ENCODE data around the gene NRDE2.
A peak's percentile ranks its signal among the peaks of the same experiment; 100 is the strongest.

DNA sequence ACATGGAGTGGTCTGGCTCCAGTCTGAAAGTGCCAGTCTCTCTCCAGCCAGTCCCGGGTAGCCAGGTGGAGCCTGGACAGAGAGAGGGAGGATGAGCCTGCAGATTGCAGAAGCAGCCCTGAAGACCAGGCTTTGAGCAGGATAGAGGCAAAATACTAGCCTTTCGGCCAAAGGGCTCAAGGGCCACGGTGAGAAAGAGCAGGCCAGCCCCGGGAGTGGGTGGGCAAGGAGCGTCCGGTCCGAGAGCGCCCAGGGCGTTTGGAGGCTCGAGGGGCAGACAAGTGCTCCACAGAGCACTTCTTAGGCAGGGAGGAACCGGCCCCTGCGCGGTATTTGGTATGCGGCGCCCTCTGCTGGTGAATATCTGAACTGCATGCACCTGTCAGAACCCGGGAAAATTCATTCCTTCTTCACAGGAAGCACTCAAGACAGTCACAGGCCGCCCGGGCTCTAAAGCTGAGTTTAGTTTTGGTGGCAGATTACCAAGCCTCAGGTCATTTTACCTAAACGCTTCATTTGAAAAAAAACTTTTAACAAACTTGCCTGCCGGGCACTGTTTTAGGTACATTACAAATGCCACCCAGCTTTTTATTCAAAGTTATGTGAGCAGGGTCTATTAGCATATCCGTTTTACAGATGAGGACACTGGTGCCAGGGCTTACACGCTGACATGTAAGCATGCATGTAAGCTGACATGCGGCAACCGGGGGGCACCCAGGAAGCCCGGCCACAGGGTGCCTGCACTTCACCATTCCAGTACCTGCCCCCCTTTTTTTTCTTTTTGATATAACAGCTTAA is 96.4 kb downstream of the NRDE2 start:
- TF ChIP-seq CTCF (IDR thresholded peaks at IDR 0.05; ENCODE audit: insufficient read depth, low read length) (peak; percentile 89), POLR2AphosphoS5 (IDR thresholded peaks at IDR 0.05; ENCODE audit: low read depth) (no peak), GABPA (IDR thresholded peaks at IDR 0.05; ENCODE audit: low read depth) (no peak), REST (IDR thresholded peaks at IDR 0.05; ENCODE audit: insufficient replicate concordance, low read depth) (no peak)

All from HL-60 (cell line).